GM13976 (cell line): ENCODE data around the gene NNT.
"Not testable (repeated sequence)": the region's sequence is repeated elsewhere in the genome, so short reads cannot be mapped to it uniquely, and the experiment has no call there.

ENCODE experiments used
- DNase-seq: peaks from one replicate; pipeline ENCODE4 v3.0.0; 2012; ENCODE audit warnings: low spot score
- CTCF ChIP-seq: IDR thresholded peaks from 2 replicates; pipeline ENCODE4 v1.5.1; 2012; ENCODE audit warnings: borderline replicate concordance, mild to moderate bottlenecking; ENCODE audit not compliant: insufficient read depth; ENCODE audit errors: extremely low read depth, missing control alignments, control extremely low read depth
- in situ Hi-C: fragments of 300-500 bp; cut with MboI; formaldehyde crosslinking; loops from one replicate; pipeline ENCODE4 v1.12.0; 2022; ENCODE audit warnings: low sequenced_read_pairs, mixed read lengths, inconsistent platforms; ENCODE audit not compliant: unreplicated experiment

NNT gene

DNA sequence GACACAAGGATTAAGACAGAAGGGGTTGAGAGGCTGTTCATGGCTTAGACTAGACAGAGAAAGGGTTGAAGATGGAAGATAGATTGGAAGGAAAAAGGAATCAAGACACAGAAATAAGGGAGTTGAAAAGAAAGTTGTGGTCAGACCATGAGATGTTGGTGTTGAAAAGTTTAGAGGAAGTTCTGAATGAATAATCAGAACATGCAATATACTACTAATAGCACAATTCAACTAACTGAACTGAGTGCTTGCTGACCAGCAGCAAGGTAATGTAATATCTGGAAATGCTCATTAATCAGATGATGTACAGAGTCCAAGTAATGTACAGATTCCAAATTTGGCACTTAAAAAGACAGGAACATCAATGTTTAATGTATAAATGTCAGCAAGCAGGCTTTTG is 10.6 kb upstream of the NNT start:
- no peak for TF ChIP-seq CTCF
- in situ Hi-C loops, result no loop called here
- DNase-seq, result no peak

DNA sequence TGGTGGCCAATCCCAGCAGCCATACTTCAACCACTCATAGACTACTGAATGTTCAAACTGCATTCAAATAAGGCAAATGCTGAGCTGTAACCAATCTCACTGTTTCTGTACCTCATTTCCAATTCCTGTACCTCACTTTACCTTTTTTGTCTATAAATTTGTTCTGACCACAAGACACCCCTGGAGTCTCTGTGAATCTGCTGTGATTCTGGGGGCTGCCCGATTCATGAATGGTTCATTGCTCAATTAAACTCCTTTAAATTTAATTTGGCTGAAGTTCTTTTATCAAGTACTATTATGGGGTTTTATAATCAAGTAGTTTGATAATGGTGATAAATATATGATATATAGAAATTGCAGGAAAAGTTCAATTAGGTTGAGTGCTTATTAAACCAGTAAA is 4.1 kb upstream of the NNT start:
- DNase-seq, in situ Hi-C loops: not testable (repeated sequence)

GRCh38 chr5:43601454-43602260 is 1.3 kb upstream of the NNT start:
- DNase-seq, result peak; percentile 54
- in situ Hi-C loops, result no loop called here
- no peak for TF ChIP-seq CTCF

DNA sequence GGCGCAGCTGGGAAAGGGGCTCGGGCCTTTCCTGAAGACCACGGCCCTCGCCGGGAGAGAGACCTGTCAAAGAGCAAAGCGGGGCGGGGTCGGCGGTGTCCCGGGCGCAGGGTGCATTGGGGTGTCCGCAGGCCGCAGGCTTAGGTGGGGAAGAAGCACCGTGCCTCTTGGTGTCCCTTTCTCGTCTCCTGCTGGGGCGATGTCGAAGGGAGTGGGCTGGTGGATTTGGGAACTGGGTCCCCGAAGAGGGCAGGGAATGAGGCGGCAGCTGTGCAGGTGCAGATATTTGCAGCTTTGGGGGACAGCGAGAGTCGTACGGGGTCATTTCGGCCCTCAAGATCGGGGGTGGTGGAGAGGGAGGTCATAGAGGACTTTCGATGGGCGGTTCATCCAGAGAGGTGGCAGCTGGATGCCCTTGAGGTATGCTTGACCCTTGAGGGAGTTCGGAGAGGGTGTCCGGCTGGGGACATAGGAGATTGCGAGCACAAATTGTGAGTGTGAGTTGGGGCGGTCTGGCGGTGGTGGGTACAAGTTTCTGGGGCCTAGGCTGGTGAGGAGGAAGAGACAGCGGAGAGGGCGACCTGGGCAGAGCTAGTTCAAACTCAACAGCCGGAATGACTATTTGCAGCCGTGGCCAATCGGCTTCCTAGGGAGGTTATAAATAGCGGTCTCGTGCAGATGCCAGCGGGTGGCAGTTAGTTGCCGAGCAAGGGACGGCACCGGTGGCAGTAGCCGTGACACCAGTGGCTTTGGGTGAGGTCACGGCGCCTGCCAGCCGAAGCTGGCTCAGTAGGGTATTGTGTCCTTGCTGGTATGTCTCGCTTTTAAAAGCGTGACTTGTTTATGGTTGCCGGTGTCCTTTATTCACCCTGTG is 601 bp downstream of the NNT start:
- in situ Hi-C loops, result no loop called here
- TF ChIP-seq CTCF, result no peak
- DNase-seq, result peak; percentile 57

GRCh38 chr5:43604699-43605098 is 1.7 kb downstream of the NNT start:
- DNase-seq, result no peak
- no peak for TF ChIP-seq CTCF
- in situ Hi-C loops, result no loop called here

- DNase-seq, result no peak
- no peak for TF ChIP-seq CTCF
- in situ Hi-C loops, result no loop called here
Measured at GRCh38 chr5:43606351-43606750, 3.4 kb downstream of the NNT start.

DNA sequence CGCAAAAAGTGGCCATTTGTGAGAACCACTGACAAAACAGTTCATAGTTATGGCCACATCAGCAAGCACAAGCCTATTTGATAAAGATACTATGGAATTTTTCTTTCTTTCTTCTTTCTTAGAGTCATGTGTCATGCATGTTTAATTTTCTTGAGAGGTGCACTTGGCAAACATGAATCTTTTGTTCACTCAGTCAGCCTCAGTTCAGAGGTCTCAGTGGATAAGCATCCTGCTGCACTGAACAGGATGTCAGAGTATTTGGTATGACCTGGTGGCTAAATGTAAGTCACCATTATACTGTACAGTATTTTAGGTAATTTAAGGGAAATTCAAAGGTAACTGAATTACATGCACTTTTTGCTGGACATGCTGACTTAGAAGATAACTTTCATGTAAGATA is 5.4 kb downstream of the NNT start:
- no peak for DNase-seq
- TF ChIP-seq CTCF, result no peak
- in situ Hi-C loops, result no loop called here
